ENCODE measurements around the gene OR6C68.

DNA sequence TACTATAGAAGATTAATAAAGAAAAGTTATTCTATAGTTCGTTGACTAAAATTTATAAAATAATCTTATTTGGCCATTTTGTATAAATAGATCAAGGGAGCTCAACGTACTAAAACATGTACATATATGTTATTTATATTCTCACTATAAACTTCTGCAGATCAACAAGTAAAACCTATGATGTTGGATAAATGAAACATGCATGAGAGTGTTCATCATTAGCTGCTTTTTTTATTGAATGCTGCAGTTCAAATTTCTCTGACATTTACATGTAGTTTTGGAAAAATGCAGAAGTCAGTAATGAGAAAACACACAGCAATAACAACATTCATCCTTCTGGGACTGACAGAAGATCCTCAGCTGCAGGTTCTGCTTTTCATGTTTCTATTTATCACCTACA is at the start of gene OR6C68:
- no peak for TF ChIP-seq POLR2A (IDR thresholded peaks at IDR 0.05; ENCODE audit: low read length)
- TF ChIP-seq GATA1 (IDR thresholded peaks at IDR 0.05; ENCODE audit: low read depth, low read length) = no peak
